Subcutaneous abdominal adipose tissue (tissue), 5 donors: ENCODE data around the gene PRR33.
"Not testable (repeated sequence)": the region's sequence is repeated elsewhere in the genome, so short reads cannot be mapped to it uniquely, and the experiment has no call there.

Source experiments
- H3K27ac ChIP-seq: one replicate; pipeline ENCODE4 v1.7.0; 2013; ENCODE audit warnings: low read depth, mild to moderate bottlenecking, inconsistent platforms, low read length, moderate library complexity
- H3K27me3 ChIP-seq, 5 donors: one replicate each; pipeline ENCODE4 v1.7.0; 2013; ENCODE audit warnings: low read length in 5 of 5, inconsistent platforms in 1 of 5; ENCODE audit not compliant: control insufficient read depth in 5 of 5, insufficient read depth in 4 of 5
- H3K36me3 ChIP-seq, 5 donors: one replicate each; pipeline ENCODE4 v1.7.0; 2013; ENCODE audit warnings: low read length in 5 of 5; ENCODE audit not compliant: control insufficient read depth in 5 of 5, insufficient read depth in 5 of 5
- H3K4me1 ChIP-seq, 5 donors: one replicate each; pipeline ENCODE4 v1.7.0; 2013; ENCODE audit warnings: low read length in 5 of 5, mild to moderate bottlenecking in 3 of 5, moderate library complexity in 1 of 5; ENCODE audit not compliant: control insufficient read depth in 5 of 5, insufficient read depth in 5 of 5
- H3K4me3 ChIP-seq, 5 donors: one replicate each; pipeline ENCODE4 v1.7.0; 2013; ENCODE audit warnings: low read length in 5 of 5, low read depth in 1 of 5
- H3K9ac ChIP-seq, 5 donors: one replicate each; pipeline ENCODE4 v1.7.0; 2013; ENCODE audit warnings: low read length in 5 of 5, mild to moderate bottlenecking in 4 of 5, moderate library complexity in 3 of 5
- H3K9me3 ChIP-seq, 5 donors: one replicate each; pipeline ENCODE4 v1.7.0; 2013; ENCODE audit warnings: low read length in 5 of 5; ENCODE audit not compliant: control insufficient read depth in 5 of 5
- donor health status: healthy.
- donor health status: healthy.
- donor health status: healthy.
- donor health status: healthy.
- donor health status: healthy.

Gene PRR33

GRCh38 chr11:1875851-1876301 lies 15.8 kb downstream of the PRR33 start:
- peak overlapping the region; percentile 57 for H3K27ac ChIP-seq
- H3K27me3 ChIP-seq: peaks cover 7 to 54% (median 24%) of the 10 kb centered on the region in 5 donors
- peaks cover 3 to 60% (median 51%) of the 10 kb centered on the region in 5 donors for H3K4me1 ChIP-seq
- H3K9me3 ChIP-seq, H3K36me3 ChIP-seq: not testable (repeated sequence)
- peak overlapping the region in 1 of 5 donors; percentile 62 for H3K9ac ChIP-seq
- H3K4me3 ChIP-seq: peak overlapping the region in 2 of 5 donors; percentile 24 to 50

GRCh38 chr11:1875093-1875850 lies 16.4 kb downstream of the PRR33 start:
- no peaks in the 10 kb centered on the region for H3K9me3 ChIP-seq
- H3K27ac ChIP-seq: no peak overlapping the region
- H3K36me3 ChIP-seq: no peaks in the 10 kb centered on the region
- no peak overlapping the region for H3K9ac ChIP-seq
- H3K4me3 ChIP-seq: peak overlapping the region in 3 of 5 donors; percentile 6 to 34 (median 22)
- H3K27me3 ChIP-seq: peaks cover 11 to 56% (median 25%) of the 10 kb centered on the region in 5 donors
- peaks cover 3 to 60% (median 51%) of the 10 kb centered on the region in 5 donors for H3K4me1 ChIP-seq

DNA sequence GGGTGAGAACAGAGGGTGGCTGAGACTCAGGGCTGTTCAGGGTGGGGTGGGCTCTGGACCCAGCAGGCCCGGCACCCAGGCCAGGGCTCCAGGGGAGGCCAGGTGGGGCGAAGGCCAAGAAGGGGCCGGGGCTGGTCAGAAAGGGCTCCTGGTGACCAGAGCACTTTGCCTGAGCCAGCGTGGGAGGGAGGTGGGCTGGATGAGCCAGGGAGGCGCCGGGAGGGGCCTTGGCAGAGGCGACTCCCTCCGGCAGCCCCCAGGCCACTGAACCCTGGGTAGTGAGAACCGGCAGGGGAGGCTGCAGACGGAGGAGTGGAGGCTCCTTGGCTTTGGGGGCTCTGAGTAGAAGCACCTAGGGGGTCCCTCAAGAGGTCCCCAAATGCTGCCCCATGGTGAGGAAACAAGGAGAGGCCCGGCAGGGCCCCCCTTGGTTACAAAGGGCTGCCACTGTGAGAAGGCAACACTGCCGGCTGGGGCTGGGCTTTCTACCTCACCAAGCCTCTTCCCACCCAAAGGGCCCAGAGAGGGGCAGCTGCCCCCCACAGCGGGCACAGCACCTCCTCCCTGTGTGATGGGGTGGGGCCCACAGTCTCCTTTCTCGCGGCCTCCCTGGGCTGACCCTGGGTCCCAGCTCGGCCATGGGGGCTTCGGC lies 17.1 kb downstream of the PRR33 start:
- Histone ChIP-seq H3K27me3 (peaks cover 11 to 63% (median 31%) of the 10 kb centered on the region in 5 donors), H3K4me1 (peaks cover 3 to 57% (median 44%) of the 10 kb centered on the region in 5 donors), H3K4me3 (peak overlapping the region in 1 of 5 donors; percentile 34)
- H3K9ac ChIP-seq, H3K36me3 ChIP-seq, H3K9me3 ChIP-seq, H3K27ac ChIP-seq: not testable (repeated sequence)

DNA sequence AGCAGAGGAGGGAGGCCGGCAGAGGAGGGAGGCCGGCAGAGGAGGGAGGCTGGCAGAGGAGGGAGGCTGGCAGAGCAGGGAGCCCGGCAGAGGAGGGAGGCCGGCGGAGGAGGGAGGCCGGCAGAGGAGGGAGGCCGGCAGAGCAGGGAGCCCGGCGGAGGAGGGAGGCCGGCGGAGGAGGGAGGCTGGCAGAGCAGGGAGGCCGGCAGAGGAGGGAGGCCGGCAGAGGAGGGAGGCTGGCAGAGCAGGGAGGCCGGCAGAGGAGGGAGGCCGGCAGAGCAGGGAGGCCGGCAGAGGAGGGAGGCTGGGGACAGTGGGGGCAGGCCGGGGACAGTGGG lies 17.9 kb downstream of the PRR33 start:
- H3K36me3 ChIP-seq, H3K9ac ChIP-seq, H3K9me3 ChIP-seq, H3K27ac ChIP-seq: not testable (repeated sequence)
- Histone ChIP-seq H3K4me3 (peak overlapping the region in 4 of 5 donors; percentile 50 to 72 (median 68)), H3K4me1 (peaks cover 3 to 61% (median 41%) of the 10 kb centered on the region in 5 donors), H3K27me3 (peaks cover 11 to 70% (median 37%) of the 10 kb centered on the region in 5 donors)

DNA sequence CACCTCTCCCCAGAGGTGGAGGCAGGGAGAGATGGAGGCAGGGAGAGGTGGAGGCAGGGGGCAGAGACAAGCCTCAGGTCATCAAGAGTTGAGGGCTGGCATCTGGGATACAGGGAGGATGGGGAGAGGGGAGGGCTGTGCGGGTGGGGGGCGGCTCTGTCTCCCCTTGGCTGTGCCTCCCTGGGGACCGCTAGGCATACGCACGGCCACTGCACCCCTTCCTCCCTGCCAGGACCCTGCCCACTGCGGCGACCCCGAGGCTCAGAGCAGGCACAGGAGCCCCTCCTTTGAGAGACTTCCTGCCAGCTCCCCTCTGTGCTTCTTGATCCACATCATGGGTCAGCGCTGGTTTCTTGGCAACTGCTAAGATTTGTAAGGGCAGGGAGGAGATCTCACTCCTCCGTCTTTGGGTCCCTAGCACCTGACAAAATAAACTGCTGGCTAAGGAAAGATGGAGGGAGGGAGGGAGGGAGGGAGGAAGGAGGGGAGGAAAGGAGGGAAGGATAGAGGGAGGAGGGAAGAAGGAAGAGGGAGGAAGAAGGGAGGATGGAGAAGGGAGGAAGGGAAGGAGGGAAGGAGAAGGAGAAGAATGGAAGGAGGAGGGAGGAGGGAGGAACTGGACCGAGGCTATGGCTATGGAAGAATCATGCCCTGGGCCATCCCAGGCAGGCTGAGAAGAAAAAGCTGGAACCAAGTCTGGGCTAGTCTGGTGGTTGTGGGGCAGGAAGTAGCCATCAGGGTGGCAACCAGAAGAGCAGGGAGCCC lies 18.5 kb downstream of the PRR33 start:
- H3K4me1 ChIP-seq: peaks cover 3 to 64% (median 41%) of the 10 kb centered on the region in 5 donors
- H3K9me3 ChIP-seq: no peaks in the 10 kb centered on the region
- no peak overlapping the region for H3K27ac ChIP-seq
- peak overlapping the region; percentile 50 to 72 (median 65) for H3K4me3 ChIP-seq
- no peaks in the 10 kb centered on the region for H3K36me3 ChIP-seq
- H3K9ac ChIP-seq: no peak overlapping the region
- H3K27me3 ChIP-seq: peaks cover 12 to 72% (median 42%) of the 10 kb centered on the region in 5 donors

DNA sequence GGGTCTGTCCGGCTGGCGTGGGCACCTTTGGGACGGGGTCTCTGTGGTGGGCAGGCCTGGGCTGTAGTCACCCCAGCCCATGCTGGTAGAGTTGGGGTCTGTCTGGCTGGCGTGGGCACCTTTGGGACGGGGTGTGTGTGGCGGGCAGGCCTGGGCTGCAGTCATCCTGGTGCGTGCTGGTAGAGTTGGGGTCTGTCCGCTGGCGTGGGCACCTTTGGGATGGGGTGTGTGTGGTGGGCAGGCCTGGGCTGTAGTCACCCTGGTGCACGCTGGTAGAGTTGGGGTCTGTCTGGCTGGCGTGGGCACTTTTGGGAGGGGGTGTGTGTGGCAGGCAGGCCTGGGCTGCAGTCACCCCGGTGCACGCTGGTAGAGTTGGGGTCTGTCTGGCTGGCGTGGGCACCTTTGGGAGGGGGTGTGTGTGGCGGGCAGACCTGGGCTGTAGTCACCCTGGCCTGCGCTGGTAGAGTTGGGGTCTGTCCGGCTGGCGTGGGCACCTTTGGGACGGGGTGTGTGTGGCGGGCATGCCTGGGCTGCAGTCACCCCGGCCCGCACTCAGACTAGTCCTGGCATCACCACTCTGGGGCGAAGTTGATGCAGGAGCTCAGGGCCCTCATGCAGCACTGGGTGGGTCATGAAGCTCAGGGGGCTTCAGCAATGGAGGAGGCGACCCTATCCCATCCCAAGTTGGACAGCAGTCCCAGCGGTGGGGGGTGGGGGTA lies 19.3 kb downstream of the PRR33 start:
- peaks cover 15 to 65% (median 42%) of the 10 kb centered on the region in 5 donors for H3K27me3 ChIP-seq
- no peaks in the 10 kb centered on the region for H3K9me3 ChIP-seq
- no peaks in the 10 kb centered on the region for H3K36me3 ChIP-seq
- no peak overlapping the region for H3K27ac ChIP-seq
- peaks cover 1 to 63% (median 34%) of the 10 kb centered on the region in 5 donors for H3K4me1 ChIP-seq
- peak overlapping the region; percentile 25 to 72 (median 65) for H3K4me3 ChIP-seq
- H3K9ac ChIP-seq: peak overlapping the region in 2 of 5 donors; percentile 12 to 13

GRCh38 chr11:1871531-1871930 lies 20.2 kb downstream of the PRR33 start:
- Histone ChIP-seq H3K9ac (peak overlapping the region in 2 of 5 donors; percentile 13 to 51), H3K9me3 (no peaks in the 10 kb centered on the region), H3K27ac (no peak overlapping the region), H3K4me1 (peaks cover 0 to 65% (median 36%) of the 10 kb centered on the region in 5 donors), H3K36me3 (no peaks in the 10 kb centered on the region), H3K4me3 (peak overlapping the region; percentile 54 to 72 (median 65)), H3K27me3 (peaks cover 15 to 60% (median 41%) of the 10 kb centered on the region in 5 donors)

- Histone ChIP-seq H3K36me3 (no peaks in the 10 kb centered on the region), H3K4me1 (peaks cover 0 to 65% (median 33%) of the 10 kb centered on the region in 5 donors), H3K9me3 (no peaks in the 10 kb centered on the region), H3K27me3 (peaks cover 15 to 54% (median 37%) of the 10 kb centered on the region in 5 donors), H3K27ac (no peak overlapping the region), H3K4me3 (peak overlapping the region; percentile 54 to 72 (median 65)), H3K9ac (peak overlapping the region in 2 of 5 donors; percentile 13 to 58)
Measured at GRCh38 chr11:1870721-1871466, 20.8 kb downstream of the PRR33 start.

GRCh38 chr11:1870326-1870696 lies 21.4 kb downstream of the PRR33 start:
- Histone ChIP-seq H3K4me3 (peak overlapping the region; percentile 64 to 72 (median 70)), H3K36me3 (no peaks in the 10 kb centered on the region), H3K9me3 (no peaks in the 10 kb centered on the region), H3K9ac (peak overlapping the region in 3 of 5 donors; percentile 20 to 58 (median 43)), H3K27ac (no peak overlapping the region), H3K4me1 (peaks cover 0 to 65% (median 35%) of the 10 kb centered on the region in 5 donors), H3K27me3 (peaks cover 15 to 48% (median 39%) of the 10 kb centered on the region in 5 donors)
